ENCODE data around the gene LPP. TPM values are rescaled to one million over a fixed set of nuclear protein-coding genes. Genes with fewer than 3 reads are reported as not detected.

LPP gene
- total RNA-seq, 2 donors from 2014 or later, result 52.7 to 53.4 TPM

GRCh38 chr3:188839187-188839695 is 685.3 kb downstream of the LPP start:
- DNase-seq (ENCODE audit: low spot score in 2 of 2) (no peak), ATAC-seq (no peak)
- Mint-ChIP-seq H3K27ac (no peak overlapping the region), H3K36me3 (no peaks in the 10 kb centered on the region), H3K9me3 (peaks cover 0 to 5% of the 10 kb centered on the region in 2 donors)

DNA sequence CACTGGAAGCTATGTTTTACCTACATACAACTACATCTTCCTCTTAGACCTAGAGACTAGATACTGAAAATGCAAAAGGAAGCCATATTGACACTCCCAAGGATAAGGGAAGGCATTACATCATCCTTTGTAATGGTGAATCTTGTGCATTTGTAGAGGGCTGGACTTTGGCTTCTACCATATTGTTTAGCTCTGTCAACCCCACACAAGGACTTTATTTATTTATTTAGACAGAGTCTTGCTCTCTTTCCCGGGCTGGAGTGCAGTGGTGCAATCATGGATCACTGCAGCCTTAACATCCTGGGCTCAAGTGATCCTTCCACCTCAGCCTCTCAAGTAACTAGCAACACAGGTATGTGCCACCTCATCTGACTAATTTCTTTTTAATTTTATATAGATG is 686.3 kb downstream of the LPP start:
- no peak for DNase-seq (ENCODE audit: low spot score in 2 of 2)
- Mint-ChIP-seq H3K27ac (no peak overlapping the region), H3K36me3 (no peaks in the 10 kb centered on the region), H3K9me3 (peaks cover 0 to 5% of the 10 kb centered on the region in 2 donors)
- ATAC-seq, result no peak

DNA sequence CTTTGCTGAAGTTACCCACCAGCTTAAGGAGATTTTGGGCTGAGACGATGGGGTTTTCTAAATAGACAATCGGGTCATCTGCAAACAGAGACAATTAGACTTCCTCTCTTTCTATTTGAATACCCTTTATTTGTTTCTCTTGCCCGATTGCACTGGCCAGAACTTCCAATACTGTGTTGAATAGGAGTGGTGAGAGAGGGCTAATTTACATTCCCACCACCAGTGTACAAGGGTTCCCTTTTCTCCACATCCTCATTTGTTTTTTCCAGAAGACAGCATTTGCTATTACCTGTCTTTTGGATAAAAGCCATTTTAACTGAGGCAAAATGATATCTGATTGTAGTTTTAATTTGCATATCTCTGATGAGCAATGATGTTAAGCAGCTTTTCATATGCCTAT is 687.9 kb downstream of the LPP start:
- no peak overlapping the region for H3K27ac Mint-ChIP-seq
- no peak for ATAC-seq
- peaks cover 0 to 5% of the 10 kb centered on the region in 2 donors for H3K9me3 Mint-ChIP-seq
- peaks cover 0 to 8% of the 10 kb centered on the region in 2 donors for H3K36me3 Mint-ChIP-seq
- no peak for DNase-seq (ENCODE audit: low spot score in 2 of 2)

DNA sequence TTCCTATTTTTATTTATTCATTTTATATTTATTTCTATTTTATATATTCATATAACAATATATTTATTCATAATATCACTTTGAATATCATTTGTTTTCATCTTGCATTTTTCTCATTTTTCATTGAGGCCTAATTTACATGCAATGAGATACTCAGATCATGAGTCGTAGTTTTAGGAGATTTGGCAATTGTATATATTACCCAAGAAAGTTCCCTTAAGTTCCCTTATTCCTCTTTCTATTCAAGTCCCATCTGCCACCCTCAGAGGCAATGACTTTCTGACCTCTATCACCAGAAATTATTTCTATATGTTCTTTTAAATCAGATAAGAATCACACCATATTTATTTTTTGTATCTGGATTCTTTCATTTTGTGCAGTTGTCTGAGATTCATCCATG is 688.7 kb downstream of the LPP start:
- DNase-seq (ENCODE audit: low spot score in 2 of 2) (no peak), ATAC-seq (no peak)
- Mint-ChIP-seq H3K9me3 (peaks cover 0 to 5% of the 10 kb centered on the region in 2 donors), H3K36me3 (peaks cover 0 to 8% of the 10 kb centered on the region in 2 donors), H3K27ac (no peak overlapping the region)

DNA sequence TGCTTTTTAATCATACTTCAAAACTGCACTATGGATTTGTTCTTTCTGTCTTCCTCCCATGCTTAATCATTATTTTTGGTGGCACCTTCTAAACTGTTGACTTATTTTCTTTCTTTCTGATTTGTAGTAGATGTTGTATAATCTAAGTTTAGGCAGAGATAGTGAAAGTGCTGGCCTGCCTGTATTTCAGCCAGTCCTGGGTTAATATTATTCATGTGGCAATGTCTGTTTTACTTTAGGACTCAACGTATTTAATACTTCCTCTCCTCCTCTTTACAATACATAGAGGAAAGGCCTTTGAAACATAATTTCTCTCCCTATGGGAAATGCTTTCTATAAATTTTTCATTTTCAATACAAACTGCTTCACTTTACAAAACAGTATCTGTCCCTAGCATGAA is 690.1 kb downstream of the LPP start:
- no peaks in the 10 kb centered on the region for H3K9me3 Mint-ChIP-seq
- no peak overlapping the region for H3K27ac Mint-ChIP-seq
- ATAC-seq (no peak), DNase-seq (ENCODE audit: low spot score in 2 of 2) (no peak)
- H3K36me3 Mint-ChIP-seq, result peaks cover 0 to 8% of the 10 kb centered on the region in 2 donors

DNA sequence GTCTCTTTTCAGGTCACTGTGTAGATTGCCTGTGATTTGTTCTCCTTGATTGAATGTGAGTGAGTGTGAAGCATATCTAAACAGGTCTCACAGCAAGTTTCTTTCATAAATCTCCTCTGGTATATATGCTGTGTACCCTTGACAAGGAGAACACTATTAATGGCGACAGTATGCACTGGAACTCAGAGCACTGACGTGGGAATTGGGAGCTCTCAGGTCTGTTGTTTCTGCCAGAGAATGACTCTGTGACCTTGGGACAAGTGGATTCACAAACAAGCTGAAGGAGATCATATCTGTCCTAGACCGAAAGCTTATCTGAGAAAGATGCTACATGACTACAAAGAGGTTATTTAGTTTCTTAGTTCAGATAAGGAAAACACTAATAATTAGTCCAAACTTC is 691.6 kb downstream of the LPP start:
- H3K27ac Mint-ChIP-seq, result no peak overlapping the region
- H3K36me3 Mint-ChIP-seq, result peaks cover 0 to 8% of the 10 kb centered on the region in 2 donors
- no peak for ATAC-seq
- no peaks in the 10 kb centered on the region for H3K9me3 Mint-ChIP-seq
- no peak for DNase-seq (ENCODE audit: low spot score in 2 of 2)

DNA sequence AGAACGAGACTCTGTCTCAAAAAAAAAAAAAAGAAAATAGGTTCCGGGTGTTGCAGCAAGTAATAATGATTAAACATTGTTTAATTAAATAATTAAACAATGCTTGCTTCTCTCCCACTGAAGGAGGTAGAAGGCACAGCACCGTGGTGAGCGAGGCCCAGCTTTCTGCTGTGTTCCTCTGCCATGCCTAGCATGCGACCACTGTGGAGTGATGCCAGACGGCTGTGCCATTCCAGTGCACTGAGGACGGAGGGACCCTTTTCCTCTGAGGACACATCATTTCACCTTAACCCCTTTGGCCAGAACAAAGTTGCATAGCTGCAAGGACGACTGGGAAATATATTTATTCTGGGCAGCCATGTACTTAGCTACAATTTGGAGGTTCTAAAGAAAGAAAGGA is 695.0 kb downstream of the LPP start:
- ATAC-seq, result no peak
- Mint-ChIP-seq H3K27ac (no peak overlapping the region), H3K36me3 (peaks cover 0 to 8% of the 10 kb centered on the region in 2 donors), H3K9me3 (no peaks in the 10 kb centered on the region)
- no peak for DNase-seq (ENCODE audit: low spot score in 2 of 2)

DNA sequence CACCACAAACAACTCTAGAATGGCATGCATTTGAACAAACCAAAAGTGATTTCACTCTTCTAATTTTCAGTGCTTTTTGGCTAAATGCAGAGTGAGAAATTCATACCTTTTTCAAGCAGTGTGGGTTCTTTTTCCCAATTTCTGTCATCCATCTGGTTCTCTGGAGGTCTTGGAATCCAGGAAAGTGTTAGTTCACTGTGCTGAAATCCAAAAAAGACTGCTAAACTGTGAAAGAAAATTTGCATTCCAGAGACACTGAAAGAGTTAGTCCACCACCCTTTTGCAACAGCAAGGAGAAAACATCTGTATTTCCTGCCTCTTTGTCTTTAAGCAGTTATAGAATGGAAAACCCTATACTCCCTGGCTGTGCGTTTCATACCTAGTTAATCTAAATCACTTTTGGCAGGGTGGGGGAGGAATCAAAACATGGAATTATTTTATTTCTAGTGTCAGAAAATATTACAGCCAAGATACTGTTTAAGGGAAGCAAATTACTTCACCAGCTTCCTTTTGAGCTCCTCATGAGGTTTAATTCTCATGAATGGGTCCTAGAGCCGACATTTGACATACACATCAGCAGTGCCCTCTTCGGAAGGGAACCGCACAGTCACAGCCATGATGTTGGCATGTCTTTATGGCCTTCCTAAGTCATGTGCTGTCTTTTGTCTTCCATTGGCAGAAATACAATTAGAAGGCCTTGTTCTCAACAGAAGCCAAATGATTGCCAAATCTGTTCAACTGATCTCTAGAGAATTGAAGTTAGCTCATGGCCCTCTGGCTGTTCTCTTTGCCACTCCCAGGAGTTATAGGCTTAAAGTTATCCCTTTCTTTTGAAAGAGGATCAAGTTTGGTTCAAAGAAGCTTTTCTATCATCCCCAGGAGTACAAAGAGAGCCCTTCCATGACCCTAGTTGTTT is 700.2 kb downstream of the LPP start:
- ATAC-seq (no peak), DNase-seq (ENCODE audit: low spot score in 2 of 2) (no peak)
- Mint-ChIP-seq H3K27ac (no peak overlapping the region), H3K9me3 (no peaks in the 10 kb centered on the region), H3K36me3 (no peaks in the 10 kb centered on the region)

DNA sequence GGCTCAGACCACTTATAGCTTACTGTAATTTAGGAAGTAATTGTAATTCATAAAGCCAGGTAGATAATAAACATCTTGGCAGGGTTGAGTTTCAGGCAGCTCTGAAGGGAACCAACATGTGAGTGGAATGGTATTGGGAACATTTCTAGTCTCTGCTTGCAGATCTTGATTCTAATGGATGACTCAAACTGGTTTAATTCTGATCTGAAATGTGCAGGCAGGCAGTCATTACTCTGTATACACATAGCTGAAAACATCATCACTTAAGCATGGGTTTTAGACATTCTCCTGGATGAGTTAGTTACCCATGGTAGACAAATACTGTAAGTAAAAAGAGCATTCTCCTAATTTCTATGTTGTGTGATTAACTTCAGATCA is 700.8 kb downstream of the LPP start:
- Mint-ChIP-seq H3K9me3 (no peaks in the 10 kb centered on the region), H3K27ac (no peak overlapping the region), H3K36me3 (no peaks in the 10 kb centered on the region)
- DNase-seq (ENCODE audit: low spot score in 2 of 2) (no peak), ATAC-seq (no peak)

GRCh38 chr3:188855675-188856074 is 701.7 kb downstream of the LPP start:
- Mint-ChIP-seq H3K36me3 (no peaks in the 10 kb centered on the region), H3K9me3 (no peaks in the 10 kb centered on the region), H3K27ac (no peak overlapping the region)
- no peak for DNase-seq (ENCODE audit: low spot score in 2 of 2)
- ATAC-seq, result no peak

DNA sequence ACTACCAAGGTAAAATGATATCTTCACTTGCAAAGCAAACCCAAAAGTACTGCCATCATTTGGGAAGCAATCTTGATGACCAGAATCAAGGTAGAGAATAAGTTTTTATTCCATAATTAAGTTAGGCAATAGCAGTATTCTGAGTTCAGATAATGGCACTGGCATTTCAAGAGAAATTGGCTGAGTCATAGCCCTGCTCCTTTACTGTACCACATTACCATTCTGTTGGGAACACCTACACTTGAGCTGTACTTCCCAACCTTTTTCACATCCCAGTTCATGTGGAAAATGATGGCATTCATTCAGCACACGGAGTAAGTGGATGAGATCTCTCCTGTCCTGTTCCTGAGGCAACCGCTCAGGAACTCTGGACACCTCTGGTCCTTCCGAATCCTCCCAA is 706.2 kb downstream of the LPP start:
- no peak for DNase-seq (ENCODE audit: low spot score in 2 of 2)
- no peaks in the 10 kb centered on the region for H3K9me3 Mint-ChIP-seq
- H3K36me3 Mint-ChIP-seq, result no peaks in the 10 kb centered on the region
- no peak for ATAC-seq
- no peak overlapping the region for H3K27ac Mint-ChIP-seq

- DNase-seq (ENCODE audit: low spot score in 2 of 2), result no peak
- Mint-ChIP-seq H3K9me3 (no peaks in the 10 kb centered on the region), H3K36me3 (no peaks in the 10 kb centered on the region), H3K27ac (no peak overlapping the region)
- ATAC-seq, result no peak
These were observed 708.1 kb downstream of the LPP start for GRCh38 chr3:188861842-188862744.

DNA sequence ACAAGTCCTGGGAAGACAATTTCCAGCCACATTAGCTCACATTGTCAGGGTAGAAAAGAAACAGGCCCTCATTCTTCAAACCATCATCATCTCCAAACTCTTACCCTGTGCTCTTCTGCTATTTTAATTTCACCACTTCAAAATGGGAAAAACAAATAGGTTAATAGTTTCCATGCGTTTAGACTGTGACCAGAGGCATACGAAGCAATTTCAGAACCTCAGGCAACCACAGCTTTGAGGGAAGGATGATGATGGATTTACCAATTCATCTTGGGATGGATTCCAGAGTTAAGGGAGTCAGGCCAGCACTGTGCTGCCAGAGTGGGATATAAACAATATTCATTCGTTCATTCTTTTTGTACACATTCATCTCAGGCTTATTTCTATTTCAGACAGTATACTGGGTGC is 710.0 kb downstream of the LPP start:
- Mint-ChIP-seq H3K36me3 (peaks cover 0 to 4% of the 10 kb centered on the region in 2 donors), H3K27ac (no peak overlapping the region), H3K9me3 (no peaks in the 10 kb centered on the region)
- DNase-seq (ENCODE audit: low spot score in 2 of 2), result no peak
- no peak for ATAC-seq

DNA sequence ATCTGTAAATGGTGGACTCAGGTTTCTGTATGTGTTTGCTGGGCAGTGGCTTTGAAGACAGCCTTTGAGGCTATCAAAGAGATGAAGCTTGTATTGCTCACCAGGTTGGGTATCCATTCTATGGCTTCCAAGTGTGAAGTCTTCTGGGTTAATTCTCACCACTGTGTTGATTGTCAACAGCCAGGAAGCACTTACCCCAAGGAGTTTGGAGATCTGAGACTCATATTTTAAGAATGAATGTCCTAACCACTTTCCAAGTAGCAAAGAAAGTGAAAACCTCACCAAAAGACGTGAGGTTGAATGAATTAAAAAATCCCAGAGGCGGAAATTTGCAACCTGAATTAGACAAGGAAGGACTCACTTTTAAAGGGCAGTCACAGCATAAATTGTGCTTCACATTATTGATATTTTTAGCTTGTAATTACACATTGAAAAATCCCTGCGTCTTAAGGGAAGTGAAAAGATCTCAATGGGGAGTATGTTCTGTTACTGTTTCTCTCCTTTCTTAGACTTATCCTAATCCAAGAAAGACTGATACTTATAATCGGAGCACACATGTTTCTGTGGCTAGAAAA is 713.8 kb downstream of the LPP start:
- Mint-ChIP-seq H3K9me3 (no peaks in the 10 kb centered on the region), H3K27ac (no peak overlapping the region), H3K36me3 (peaks cover 0 to 11% of the 10 kb centered on the region in 2 donors)
- DNase-seq (ENCODE audit: low spot score in 2 of 2) (no peak), ATAC-seq (no peak)

- H3K9me3 Mint-ChIP-seq, result no peaks in the 10 kb centered on the region
- ATAC-seq, result no peak
- H3K27ac Mint-ChIP-seq, result no peak overlapping the region
- DNase-seq (ENCODE audit: low spot score in 2 of 2), result no peak
- peaks cover 0 to 11% of the 10 kb centered on the region in 2 donors for H3K36me3 Mint-ChIP-seq
These were observed 714.8 kb downstream of the LPP start for GRCh38 chr3:188868803-188869202.

- no peak overlapping the region for H3K27ac Mint-ChIP-seq
- DNase-seq (ENCODE audit: low spot score in 2 of 2) (no peak), ATAC-seq (no peak)
- H3K9me3 Mint-ChIP-seq, result no peaks in the 10 kb centered on the region
- peaks cover 2 to 12% of the 10 kb centered on the region in 2 donors for H3K36me3 Mint-ChIP-seq
These were observed 715.7 kb downstream of the LPP start for GRCh38 chr3:188869628-188870027.

DNA sequence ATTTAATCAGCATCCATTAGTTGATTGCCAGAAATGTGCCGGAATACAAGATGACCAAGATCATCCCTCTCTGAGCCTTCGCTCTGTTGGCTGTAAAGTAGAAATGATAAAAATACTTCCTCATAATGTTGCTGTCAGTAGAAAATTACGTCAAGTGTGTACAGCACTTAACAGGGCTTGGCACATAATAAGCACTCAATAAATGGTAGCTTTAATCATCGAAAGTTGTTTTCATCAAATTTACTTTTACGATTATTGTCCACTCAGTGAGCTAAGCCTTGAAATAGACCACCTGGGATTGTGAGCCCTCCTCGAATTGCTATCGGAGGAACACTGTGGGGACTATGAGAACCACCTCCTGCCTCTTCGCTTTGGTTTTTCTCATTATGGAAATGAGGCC is 716.5 kb downstream of the LPP start:
- H3K36me3 Mint-ChIP-seq, result peaks cover 10 to 19% of the 10 kb centered on the region in 2 donors
- DNase-seq (ENCODE audit: low spot score in 2 of 2) (no peak), ATAC-seq (no peak)
- no peaks in the 10 kb centered on the region for H3K9me3 Mint-ChIP-seq
- no peak overlapping the region for H3K27ac Mint-ChIP-seq

Data from activated naive CD4-positive, alpha-beta T cell treated with anti-CD3 and anti-CD28 coated beads, Interleukin-2, amount 50 U/mL, for 72 hours (primary cell).